Inflammatory macrophage (primary cell): ENCODE results near the gene ADAD2.

ENCODE experiments used
- DNase-seq, 2 donors: peaks; one replicate each; pipeline ENCODE4 v3.0.0-alpha.2; 2020 to 2022

ADAD2 gene

DNA sequence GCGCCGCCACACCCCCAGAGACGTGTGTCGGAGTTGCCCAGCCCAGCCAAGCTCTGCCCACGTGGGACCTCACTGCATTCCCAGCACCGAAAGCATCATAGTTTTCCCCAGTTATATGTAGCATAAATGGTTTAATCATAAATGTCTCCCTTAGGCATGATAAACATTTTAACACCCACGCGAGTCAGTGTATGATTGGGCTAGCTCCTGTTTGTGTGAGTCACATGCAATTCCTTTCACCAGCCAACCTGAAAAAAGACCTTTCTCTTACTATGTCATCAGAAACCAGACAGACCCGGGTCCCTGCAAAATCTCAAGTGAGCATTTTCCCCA, 13.2 kb upstream of the ADAD2 start:
- no peak for DNase-seq

DNA sequence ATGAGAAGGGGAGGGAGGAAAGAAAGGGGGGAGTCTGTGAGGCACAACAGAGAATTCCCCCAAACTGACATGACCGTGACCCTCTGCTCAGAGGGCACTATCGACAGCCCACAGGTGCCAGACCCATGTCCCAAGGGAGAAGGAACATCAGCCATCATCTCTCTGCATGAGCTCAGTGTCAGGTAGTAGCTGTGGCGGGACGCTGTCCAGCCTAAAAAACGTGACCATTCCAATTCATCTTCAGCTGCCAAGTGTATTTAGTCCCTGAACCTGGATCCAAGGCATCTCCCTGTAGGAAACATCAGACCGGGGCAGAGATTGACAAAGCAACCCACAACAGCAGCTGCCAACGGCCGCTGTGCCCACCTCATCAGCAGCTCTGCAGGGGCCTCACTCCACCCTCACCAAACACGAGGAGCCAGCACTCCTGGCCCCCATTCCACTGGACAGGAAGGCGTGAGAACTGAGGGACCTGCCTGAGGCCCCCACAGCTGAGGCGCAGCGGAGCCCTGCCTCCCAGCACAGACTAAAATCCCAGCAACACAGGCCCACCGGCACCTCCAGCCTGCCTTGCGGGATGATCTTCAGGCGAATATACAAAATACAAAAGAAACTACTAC, 12.7 kb upstream of the ADAD2 start:
- no peak for DNase-seq

DNA sequence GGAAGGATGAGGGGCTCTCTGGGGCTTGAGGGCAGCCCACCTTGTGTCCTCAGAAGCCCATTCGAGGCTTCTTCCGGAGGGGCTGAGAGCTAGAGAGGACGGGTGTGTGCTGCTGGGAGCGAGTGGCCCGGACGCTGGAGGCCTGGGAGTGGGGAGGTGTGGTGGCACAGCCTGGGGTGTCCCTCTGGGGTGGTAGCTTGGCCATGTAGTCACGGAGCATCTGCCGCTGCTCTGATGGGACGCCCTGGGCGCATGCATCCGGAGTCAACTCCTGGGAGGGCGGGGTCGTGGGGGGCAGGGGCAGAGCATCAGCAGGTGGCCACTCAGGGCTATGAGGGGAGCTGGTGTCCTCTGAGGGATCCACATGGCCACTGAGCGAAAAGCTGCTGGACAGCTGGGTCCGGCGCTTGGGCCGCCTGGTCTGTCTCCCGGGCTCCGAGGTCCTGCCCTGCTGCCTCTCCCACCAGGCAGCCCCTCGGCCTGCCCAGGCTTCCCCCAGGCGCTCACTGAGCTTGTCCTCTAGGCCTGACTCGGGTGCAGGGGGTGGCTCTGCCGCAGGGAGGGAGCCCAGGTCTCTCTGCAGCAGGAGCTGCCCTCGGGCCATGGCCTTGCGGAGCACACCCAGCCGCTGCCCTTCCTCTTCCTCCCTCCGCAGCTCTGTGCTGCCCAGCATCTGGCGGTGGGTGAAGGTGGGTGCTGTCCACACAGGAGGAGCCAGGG, 11.9 kb upstream of the ADAD2 start:
- DNase-seq: no peak

DNA sequence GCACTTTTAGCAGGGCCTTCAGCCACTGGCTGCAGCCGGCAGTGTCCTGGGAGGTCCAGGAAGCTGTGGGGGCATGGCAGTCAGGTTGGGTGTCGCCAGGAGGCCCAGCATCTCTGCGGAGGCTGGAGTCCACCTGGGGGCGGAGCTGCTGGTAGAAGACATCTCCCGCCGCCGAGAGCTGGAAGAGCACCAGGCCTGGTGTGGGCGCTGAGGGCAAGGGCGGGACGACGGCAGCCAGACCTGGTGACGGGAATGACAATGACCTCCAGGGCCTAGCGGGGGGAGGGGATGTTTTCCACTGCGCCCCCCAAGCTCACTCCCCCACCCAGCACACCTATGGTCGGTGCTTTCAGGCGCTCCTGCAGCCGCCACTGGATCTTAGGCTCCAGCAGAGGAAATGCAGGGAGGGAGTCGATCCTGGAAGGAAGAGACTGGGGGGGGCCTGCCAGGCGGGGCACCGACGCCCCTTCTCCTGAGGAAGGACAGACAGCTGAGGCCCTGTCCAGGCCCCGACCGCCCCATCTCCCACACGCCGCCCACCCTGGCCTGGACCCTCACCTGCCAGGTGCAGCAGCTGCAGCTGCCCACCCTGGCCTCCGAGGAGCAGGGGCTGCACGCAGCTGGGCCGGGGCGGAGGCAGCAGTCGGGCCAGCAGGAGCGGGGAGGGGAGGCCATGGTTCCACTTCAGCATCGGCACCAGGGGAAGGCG, 11.2 kb upstream of the ADAD2 start:
- no peak for DNase-seq

DNA sequence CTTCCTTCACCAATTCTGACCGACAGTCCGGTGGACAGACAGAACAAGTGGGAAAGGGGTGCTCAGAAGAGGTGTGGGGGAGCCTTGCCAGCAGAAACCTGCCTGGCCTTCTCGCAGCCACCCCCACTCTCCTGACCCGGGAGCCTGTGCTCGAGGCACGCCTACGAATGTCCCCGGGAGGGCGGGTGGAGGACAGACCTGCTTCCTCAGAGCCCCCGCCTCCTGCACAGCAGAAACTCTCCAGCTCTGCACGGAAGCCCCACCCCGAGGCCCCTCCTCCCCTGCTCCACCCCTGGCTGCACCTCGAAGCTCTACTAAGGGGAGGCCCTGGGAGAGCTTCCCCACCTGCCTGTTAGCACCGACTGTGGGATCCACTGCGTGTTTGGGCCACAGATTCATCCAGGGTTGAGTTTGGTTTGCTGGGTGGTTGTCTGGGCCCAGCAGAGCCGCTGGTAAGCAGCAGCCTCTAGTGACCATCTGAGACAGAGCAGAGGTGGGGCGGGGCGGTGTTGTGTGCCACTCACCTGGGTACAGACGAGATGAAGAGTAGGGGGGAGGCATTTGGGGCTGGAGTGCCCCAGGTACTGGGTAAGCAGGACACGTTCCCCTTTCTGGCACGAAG, 10.3 kb upstream of the ADAD2 start:
- no peak for DNase-seq

DNA sequence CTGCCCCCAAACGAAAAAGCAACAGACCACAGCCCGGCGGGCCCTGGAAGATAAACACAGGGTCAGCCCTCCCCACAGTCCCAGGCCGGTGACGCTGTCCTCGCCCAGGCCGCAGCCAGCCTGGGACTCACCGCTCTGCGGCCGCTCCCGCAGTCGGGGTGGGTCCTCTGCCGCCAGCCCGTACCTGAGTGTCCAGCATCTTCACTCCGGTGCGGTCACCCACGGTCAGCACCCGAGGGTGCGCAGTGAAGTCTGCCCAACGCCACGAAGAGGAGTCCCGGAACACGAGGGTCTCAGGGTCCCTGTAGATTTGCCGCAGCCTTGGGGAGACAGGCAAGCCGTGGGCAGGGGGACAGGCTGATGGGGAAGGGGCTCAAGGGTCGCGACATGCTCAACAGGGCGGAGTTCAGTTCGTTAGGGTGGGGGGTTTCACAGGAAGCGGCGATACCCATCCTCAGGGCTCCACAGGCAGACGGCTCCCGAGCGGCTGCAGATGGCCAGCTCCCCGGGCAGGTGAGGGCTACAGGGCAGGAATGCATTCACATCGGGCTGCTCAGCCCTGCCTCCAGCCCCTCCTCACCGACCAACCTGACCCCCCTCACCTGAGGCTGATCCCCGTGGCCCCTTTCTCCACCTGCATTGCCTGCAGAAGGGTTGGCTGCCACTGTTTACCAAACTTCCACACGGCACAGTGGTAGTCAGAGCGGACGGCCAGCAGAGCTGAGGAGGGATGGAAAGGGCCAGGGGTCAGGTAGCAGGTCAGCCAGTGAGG, 9.6 kb upstream of the ADAD2 start:
- no peak for DNase-seq

DNA sequence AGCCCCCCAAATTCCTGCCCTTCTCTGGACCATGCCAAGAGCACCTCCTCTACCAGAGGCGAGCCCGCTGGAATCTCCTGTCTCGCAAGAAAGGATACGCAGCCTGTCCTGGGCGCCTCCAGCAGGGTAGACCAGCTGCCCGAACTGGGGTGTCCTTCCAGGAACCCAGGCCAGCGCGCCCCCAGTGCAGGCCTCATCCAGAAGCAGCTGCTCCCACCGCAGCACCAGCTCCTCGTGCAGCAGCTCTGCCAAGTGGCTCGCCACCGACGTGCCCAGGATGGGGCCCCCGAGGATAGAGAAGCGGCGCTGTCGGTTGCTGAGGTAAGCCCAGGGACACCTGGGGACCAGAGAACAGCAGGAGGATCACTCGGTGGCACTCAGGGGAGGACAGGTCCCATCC, 8.9 kb upstream of the ADAD2 start:
- no peak for DNase-seq

DNA sequence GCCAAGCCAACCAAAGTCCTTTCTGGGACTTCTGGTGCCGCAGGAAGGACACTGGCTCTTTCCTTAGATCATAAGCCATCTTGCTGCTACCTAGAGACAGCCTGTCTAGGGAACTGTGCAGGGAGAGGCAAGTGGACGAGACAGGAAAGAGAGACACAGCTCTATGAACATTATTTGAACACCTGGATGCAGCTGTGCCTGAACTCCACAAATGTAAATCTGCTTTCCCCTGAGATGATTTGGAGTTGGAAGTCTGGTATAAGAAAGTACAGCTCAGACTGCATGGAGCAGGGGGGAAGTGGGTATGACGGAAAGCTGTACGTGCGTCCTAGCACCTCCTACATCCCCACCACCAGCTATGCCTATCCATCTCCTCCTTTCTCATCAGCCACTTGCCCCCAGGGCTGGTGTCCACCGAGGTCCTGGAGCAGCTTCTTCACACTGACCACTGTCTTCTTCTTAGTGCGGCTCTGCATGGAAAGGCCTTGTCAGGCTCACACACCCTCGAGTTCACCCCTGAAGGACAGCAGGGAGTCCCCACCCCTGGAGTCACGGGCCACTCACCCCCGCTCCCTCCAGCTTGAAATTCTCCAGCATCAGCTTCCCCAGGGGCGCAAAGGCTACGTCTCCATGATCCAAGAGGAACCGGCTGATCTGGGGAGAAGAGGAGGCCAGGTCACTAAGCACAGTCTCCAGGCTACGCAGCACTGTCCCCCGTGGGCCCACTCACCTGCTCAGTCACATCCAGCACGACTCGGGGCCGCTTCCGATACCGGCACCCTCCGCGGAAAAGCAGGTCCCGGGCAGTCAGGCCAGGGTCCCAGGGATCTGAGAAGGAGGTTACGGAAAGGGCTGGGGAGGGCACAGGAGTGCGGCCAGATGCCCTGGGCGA, 8.0 kb upstream of the ADAD2 start:
- DNase-seq: no peak

DNA sequence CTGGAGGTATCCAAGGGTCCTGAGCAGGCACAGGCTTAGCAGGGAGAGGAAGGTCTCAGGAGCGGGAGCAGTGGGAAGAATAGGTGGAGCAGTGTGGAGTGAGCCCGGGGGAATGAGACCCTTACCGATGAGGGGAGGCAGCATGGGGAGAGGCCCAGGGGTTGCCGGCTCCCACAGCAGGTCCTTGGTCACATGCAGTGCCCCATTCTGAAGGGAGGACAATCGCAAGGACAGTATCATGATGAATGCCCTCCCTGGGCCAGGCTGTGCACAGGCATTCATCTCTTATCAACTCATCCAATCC, 7.4 kb upstream of the ADAD2 start:
- no peak for DNase-seq

DNA sequence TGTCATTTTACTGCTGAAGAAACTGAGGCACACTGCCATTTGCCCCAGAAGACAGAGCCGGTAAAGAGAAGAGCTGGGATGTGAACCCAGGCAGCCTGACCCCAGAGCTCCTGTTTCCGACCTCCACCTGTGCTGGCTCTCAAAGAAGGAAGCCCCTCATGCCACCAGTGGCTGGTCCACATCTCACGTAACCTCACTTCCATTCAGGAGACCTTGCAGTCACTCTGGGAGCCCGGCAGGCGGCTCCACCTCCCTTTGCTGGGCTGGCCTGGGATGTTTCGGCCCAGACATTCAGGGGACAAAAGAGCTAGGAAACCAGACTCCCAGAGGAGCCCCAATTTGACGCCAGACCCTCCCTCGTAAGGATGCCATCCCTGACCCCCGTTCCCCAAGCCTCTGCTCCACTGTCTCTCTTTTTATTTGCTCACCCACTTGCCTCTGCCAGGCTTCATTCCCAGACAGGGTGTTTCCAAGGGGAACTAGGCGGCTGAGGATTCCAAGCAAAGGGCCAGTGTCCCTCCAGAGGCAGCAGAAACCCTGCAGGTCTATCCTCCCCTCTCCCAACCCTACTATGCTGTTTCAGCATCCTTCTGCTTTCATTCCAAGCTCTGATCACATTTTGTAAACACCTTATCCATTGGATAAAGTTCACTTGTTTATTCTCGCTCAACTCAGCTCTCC, 6.9 kb upstream of the ADAD2 start:
- DNase-seq: no peak

DNA sequence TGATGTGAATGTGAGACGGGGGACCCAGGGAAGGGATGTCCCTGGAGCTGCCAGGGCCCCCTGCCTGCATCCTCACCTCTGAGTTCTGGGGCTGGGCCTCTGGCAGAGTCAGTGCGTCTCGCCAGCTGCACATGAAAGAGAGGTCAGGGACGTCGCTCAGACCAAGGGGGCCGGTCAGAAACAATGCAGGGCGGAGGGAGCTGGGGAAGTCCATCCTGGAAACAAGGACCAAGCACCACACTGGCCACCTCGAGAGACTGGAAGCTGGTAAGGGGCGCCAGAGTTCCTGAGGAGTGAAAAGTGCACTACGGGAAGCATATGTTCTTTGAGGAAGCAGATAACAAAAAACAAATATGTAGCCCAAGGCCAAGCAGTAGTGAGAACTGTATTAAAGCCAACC, 6.2 kb upstream of the ADAD2 start:
- no peak for DNase-seq

DNA sequence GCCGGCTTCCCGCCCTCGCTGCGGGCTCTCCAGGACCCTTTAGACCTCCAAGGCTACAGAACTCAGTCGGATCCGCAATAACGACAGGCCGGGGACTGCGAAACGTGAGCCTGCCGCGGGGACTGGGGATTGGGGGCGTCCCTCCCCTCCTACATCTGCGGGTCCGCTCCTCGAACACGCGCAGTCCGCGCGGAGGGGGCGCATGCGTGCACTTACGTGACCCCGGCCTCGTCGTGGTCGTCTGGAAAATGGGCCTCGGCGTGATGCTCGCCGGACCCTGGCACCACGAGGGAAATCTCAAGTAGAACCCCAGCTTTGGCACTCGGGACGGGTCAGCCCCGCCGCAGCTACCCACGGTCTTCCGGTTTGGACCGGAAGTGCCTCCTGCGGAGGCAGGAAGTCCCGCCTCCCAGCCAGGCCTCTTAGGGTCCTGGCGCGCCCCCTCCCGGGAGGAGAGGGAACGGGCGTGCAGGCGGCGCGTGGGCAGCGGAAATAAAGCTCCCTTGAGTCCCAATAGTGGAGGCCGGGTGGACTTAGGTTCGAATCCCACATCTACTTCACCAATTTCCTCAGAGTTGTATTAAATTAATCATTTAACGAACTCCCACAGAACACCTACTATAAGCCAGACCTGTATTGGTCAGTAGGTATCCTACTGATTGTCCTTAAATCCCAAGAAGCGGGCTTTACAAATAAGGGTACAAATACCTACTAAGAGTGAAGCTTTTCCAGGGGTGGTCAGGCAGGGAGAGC, 4.1 kb upstream of the ADAD2 start, which contains the start of gene TAF1C:
Gene TAF1C, minus strand, starts transcription at position 373 of the 753 bp plus-strand sequence. CDS start 2,069 bp downstream, outside the sequence.
- DNase-seq: peak; percentile 98

DNA sequence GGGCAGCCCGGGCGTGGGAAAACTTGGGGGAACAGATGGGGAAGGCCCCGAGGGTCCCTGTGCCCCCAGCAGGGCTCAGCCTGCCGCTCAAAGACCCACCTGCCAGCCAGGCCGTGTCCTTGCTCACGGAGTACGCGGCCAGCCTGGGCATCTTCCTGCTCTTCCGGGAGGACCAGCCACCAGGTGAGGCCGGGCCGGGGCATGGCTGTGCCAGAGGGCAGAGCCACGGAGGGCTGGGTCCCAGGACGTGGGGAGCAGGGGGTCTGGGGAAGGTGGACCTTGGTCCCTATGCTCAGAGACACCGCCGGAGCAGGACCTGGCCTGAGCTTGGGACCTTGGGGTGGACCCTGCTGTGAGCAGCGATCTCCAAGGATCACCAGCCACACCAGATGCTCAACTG, 509 bp downstream of the ADAD2 start:
- DNase-seq: no peak

DNA sequence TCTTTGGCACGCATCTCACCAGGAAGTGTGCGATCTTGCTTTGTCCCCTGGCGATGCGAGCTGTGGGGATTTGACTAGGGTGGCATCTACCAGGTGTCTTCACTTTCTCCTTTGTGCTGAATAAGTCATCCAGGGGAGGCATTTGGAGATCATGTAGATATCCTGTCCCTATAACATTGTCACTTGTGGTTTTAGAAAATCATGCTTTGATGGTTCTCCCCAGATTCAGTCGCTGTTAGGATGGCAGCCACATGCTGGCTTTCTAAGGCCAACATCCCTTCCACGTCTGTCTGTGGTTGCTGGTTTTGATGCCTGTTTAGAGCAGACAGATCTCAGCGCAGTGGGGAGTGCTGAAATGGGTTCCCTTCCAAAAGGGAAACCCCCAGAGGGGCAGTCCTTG, 2.5 kb downstream of the ADAD2 start:
- DNase-seq: no peak

DNA sequence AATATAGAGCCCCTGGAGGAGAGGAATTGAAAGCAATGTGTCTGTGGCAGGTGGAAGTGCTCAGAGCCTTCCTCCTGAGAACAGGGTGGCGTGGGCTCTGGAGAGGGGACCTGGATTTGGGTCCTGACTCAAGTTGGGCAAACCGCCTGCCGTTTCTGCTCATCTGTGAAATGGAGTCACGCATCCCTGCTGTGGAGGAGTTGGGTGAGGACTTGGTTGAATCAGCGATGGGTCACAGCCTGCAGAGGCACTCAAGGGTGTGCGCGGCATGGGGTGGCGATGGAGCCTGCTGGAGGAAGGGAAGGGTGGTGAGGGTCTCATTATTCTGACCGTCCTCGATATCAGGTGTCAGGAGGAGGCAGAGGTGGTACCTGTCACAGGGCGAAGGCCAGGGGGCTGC, 3.1 kb downstream of the ADAD2 start:
- no peak for DNase-seq

DNA sequence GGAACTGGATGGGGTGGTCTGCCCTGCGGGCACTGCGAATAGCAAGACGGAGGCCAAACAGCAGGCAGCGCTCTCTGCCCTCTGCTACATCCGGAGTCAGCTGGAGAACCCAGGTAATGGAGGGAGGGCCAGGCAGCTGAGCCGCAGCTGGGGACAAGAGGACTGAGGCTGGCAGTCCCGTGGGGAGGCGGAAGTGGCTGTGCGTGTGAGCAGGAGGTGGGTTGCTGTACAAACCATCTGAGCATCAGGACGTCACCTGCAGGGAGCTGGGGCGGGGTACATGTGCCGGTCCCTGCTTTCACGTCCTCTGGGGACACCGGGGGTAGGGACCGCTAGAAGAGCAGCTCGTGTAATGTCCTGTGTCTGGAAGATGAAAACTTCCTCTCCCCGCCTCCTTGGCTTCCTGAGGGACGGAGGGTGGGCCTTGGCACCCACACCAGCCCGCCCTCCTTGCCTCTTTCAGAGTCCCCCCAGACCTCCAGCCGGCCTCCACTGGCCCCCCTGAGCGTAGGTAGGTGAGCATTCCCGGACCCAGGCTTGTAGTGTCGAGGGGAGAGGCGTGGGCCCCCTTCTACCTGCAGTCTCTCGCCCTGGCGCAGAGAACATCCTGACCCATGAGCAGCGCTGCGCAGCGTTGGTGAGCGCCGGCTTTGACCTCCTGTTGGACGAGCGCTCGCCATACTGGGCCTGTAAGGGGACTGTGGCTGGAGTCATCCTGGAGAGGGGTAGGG, 3.7 kb downstream of the ADAD2 start:
- DNase-seq: peak in 1 of 2 donors; percentile 23

DNA sequence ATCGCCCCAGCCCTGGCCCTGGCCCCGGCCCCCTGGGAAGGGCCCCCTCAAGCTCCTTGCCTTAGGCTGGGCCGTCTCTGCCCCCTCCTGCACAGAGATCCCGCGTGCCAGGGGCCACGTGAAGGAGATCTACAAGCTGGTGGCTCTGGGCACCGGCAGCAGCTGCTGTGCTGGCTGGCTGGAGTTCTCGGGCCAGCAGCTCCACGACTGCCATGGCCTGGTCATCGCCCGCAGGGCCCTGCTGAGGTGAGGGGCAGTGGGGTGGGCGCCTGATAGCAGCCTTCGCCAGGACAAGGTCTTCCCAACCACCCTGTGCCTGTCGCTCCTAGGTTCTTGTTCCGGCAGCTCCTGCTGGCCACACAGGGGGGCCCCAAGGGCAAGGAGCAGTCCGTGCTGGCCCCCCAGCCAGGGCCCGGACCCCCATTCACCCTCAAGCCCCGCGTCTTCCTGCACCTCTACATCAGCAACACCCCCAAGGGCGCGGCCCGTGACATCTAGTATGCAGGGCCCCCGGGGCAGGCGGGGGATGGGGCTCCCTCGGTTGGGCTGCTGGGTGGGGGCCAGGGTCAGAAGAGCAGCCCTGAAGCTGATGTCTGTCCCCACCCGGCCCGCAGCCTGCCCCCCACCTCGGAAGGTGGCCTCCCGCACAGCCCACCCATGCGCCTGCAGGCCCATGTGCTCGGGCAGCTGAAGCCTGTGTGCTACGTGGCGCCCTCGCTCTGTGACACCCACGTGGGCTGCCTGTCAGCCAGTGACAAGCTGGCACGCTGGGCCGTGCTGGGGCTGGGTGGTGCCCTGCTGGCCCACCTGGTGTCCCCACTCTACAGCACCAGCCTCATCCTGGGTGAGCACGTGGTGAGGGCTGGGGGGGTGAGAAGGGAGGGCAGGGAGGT, 4.5 kb downstream of the ADAD2 start:
- no peak for DNase-seq

DNA sequence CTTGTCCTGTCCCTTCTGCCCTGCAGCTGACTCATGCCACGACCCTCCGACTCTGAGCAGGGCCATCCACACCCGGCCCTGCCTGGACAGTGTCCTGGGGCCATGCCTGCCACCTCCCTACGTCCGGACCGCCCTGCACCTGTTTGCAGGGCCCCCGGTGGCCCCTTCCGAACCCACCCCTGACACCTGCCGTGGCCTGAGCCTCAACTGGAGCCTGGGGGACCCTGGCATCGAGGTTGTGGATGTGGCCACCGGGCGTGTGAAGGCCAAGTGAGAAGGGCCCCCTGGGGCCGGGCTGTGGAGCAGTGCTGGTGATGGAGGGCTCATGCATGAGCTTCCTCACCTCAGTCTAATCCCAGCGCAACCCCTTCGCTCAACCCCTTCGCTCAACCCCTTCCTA, 5.1 kb downstream of the ADAD2 start:
- DNase-seq: no peak
